HL-60 (cell line): Measurements from ENCODE around the gene NOX5.

Source experiments
- DNase-seq, 2 experiments: peaks; one replicate each; pipeline ENCODE4 v3.0.0-alpha.2; 2010 to 2020; ENCODE audit warnings: low read depth in 1 of 2, low spot score in 1 of 2
- H3K27ac ChIP-seq: fragments of 250-450 bp; sonication (Bioruptor Pico); replicated peaks from 2 replicates; pipeline ENCODE4 v1.5.1; 2020; ENCODE audit warnings: mild to moderate bottlenecking, moderate library complexity
- H3K27me3 ChIP-seq: fragments of 250-450 bp; sonication (Bioruptor Pico); 2 replicates; pipeline ENCODE4 v1.5.1; 2021; ENCODE audit warnings: mild to moderate bottlenecking, moderate library complexity; ENCODE audit not compliant: insufficient read depth, poor library complexity, severe bottlenecking
- H3K4me3 ChIP-seq: replicated peaks from 2 replicates; pipeline ENCODE4 v1.5.1; 2011; ENCODE audit warnings: mild to moderate bottlenecking, control low read depth, low read length; ENCODE audit not compliant: insufficient read depth
- CTCF ChIP-seq: IDR thresholded peaks from one replicate; pipeline ENCODE4 v1.5.1; 2011; ENCODE audit warnings: low read length, control low read depth, inconsistent platforms; ENCODE audit not compliant: insufficient read depth
- GABPA ChIP-seq: IDR thresholded peaks from 2 replicates; pipeline ENCODE4 v1.6.1; 2012; ENCODE audit warnings: low read depth
- POLR2AphosphoS5 ChIP-seq: IDR thresholded peaks from 2 replicates; pipeline ENCODE4 v1.6.1; 2012; ENCODE audit warnings: low read depth
- REST ChIP-seq: IDR thresholded peaks from 2 replicates; pipeline ENCODE4 v1.6.1; 2012; ENCODE audit warnings: low read depth; ENCODE audit not compliant: insufficient replicate concordance
- SPI1 ChIP-seq: IDR thresholded peaks from 2 replicates; pipeline ENCODE4 v1.6.1; 2012; ENCODE audit warnings: low read depth, mild to moderate bottlenecking, borderline replicate concordance

Gene NOX5

GRCh38 chr15:69017978-69018377 is 3.5 kb downstream of the NOX5 start:
- Histone ChIP-seq H3K27ac (no peak overlapping the region), H3K27me3 (no peaks in the 10 kb centered on the region), H3K4me3 (no peak overlapping the region)
- TF ChIP-seq POLR2AphosphoS5: no peak
- TF ChIP-seq REST: no peak
- no peak for TF ChIP-seq SPI1
- no peak for DNase-seq

- H3K27ac ChIP-seq: no peak overlapping the region
- H3K27me3 ChIP-seq: no peaks in the 10 kb centered on the region
- TF ChIP-seq SPI1 (no peak), POLR2AphosphoS5 (no peak), CTCF (no peak), GABPA (no peak), REST (no peak)
- no peak overlapping the region for H3K4me3 ChIP-seq
- no peak for DNase-seq
These were observed 4.5 kb downstream of the NOX5 start for GRCh38 chr15:69018951-69019350.

DNA sequence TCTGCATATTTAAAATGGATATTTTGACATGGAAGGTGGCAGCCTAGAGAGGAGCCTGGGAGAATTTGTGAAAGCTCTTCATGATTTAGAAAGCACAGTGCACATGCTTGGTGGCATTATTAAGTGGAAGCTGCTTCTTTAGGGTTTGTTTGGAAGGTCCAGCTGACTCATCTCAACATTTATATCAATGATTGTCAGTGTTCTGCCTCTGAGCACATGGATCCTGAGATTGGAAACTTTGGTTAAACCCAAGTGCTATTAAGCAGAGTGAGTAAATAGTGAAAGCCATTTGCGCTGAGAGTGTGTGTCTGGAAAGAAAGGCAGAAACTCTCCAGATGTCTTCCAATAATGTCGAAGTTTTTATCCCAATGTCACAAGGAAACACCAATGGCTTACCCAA is 7.4 kb downstream of the NOX5 start:
- Histone ChIP-seq H3K4me3 (no peak overlapping the region), H3K27ac (no peak overlapping the region), H3K27me3 (no peaks in the 10 kb centered on the region)
- no peak for DNase-seq
- no peak for TF ChIP-seq CTCF
- no peak for TF ChIP-seq POLR2AphosphoS5
- no peak for TF ChIP-seq GABPA
- TF ChIP-seq SPI1: no peak

DNA sequence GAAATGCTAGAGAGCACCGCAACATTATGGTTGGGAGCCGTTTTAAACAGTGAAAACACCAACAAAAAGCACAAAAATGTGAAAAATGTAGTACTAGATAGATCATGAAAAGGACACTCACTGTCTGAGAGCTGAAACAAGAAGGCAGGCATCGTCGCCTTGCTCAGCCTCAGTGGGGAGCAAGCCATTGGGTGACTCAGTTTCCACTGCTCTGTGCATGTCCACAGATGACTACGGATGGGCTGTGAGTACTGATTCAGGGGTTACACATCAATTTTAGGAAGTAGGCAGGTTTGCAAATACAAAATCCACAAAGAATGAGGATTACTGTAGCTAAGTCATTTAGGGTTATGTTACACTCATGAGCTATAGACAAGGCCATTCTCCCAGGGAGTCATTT is 10.8 kb downstream of the NOX5 start:
- TF ChIP-seq SPI1: no peak
- no peak for TF ChIP-seq POLR2AphosphoS5
- no peak for TF ChIP-seq CTCF
- TF ChIP-seq REST: no peak
- no peak for TF ChIP-seq GABPA
- Histone ChIP-seq H3K27ac (no peak overlapping the region), H3K27me3 (no peaks in the 10 kb centered on the region), H3K4me3 (no peak overlapping the region)
- DNase-seq: no peak
